Hematopoietic multipotent progenitor cell treated with erythropoietin and hydrocortisone succinate and interleukin-3 and kit ligand, for 17 days (in vitro differentiated cells): Measurements from ENCODE around the gene SYMPK.

Experiments
- DNase-seq: peaks from one replicate; pipeline ENCODE4 v3.0.0-alpha.2; 2015; ENCODE audit warnings: low spot score

The SYMPK gene

DNA sequence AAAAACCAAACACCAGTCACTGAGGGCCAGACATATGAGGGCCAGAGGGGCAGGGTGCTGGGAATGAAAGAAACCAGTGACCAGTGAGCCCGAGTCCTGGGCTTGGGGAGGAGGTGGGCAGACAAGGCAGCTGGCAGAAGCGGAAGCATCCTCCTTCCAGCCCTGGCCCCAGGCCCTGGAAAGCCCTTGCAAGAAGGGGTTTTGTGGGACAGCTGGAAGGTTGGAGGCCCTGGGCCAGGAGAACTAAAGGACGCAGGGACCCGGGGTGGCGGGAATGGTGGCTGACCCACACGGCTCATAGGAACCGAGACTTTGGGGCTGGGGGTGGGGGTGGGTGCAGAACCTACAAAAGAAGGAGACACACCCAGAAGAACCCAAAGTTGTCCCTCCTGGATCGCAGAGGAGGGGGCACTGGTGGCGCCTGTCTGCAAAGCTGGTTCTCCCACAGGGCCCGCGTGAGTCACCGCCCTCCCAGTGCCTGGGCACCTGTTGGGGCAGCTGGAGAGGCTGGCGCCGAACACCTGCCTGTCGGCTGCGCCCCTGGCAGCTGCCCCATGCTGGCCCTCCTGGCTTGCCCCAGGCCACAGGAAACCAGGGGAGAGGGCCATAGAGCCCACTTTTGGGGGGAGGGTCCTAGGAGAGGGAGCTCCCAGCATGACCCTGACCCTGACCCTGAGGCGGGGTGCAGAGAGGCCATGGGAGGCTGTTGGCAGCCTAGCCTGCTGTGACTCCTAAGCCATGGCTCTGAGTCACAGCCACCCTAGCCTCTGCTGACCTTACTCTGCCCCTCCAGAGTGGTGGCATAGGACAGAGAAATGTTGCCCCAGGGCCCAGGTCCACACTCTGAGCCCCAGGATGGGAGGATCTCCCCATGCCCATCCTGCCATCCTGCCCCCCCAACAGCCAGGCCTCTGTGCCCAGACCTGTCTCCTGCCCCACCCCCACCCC lies 81.5 kb downstream of the SYMPK start:
- DNase-seq: no peak

GRCh38 chr19:45780448-45781213 lies 82.3 kb downstream of the SYMPK start:
- DNase-seq: no peak

GRCh38 chr19:45780146-45780447 lies 82.8 kb downstream of the SYMPK start:
- no peak for DNase-seq

GRCh38 chr19:45779231-45780145 lies 83.5 kb downstream of the SYMPK start:
- peak; percentile 85 for DNase-seq

DNA sequence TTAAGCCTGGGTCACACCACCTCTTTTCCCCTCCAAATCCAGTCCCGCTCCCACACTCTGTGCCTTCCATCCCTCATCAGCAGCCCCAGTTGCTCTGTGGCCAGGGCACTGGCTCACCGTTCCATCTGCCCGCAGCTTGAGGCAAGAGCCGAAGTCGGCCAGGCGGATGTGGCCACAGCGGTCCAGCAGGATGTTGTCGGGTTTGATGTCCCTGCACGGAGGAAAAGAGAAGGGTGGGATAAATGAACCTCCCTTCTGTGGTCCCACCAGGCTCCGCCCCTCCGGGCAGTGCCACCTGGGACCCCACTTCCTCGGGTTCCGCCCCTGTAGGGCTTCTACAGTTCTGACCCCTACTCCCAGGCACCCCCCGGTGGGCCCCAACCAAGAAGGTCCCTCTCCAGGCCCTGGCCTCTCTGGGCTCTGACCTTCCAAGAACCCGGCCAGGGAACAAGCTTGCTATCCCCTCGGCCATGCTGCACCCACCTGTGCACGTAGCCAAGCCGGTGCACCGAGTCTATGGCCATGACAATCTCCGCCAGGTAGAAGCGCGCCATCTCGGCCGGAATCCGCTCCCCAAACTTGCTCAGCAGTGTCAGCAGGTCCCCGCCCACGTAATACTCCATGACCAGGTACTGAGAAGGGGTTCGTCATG lies 84.8 kb downstream of the SYMPK start:
- DNase-seq: no peak

- DNase-seq: no peak
Observed at GRCh38 chr19:45777395-45777961, 85.5 kb downstream of the SYMPK start.

GRCh38 chr19:45774765-45775164 lies 88.2 kb downstream of the SYMPK start:
- no peak for DNase-seq

- no peak for DNase-seq
Observed at GRCh38 chr19:45773384-45773783, 89.6 kb downstream of the SYMPK start.

- no peak for DNase-seq
Observed at GRCh38 chr19:45772912-45773311, 90.0 kb downstream of the SYMPK start.

GRCh38 chr19:45772130-45772840 lies 90.7 kb downstream of the SYMPK start:
- DNase-seq: no peak

- no peak for DNase-seq
Observed at GRCh38 chr19:45771311-45771933, 91.5 kb downstream of the SYMPK start.

DNA sequence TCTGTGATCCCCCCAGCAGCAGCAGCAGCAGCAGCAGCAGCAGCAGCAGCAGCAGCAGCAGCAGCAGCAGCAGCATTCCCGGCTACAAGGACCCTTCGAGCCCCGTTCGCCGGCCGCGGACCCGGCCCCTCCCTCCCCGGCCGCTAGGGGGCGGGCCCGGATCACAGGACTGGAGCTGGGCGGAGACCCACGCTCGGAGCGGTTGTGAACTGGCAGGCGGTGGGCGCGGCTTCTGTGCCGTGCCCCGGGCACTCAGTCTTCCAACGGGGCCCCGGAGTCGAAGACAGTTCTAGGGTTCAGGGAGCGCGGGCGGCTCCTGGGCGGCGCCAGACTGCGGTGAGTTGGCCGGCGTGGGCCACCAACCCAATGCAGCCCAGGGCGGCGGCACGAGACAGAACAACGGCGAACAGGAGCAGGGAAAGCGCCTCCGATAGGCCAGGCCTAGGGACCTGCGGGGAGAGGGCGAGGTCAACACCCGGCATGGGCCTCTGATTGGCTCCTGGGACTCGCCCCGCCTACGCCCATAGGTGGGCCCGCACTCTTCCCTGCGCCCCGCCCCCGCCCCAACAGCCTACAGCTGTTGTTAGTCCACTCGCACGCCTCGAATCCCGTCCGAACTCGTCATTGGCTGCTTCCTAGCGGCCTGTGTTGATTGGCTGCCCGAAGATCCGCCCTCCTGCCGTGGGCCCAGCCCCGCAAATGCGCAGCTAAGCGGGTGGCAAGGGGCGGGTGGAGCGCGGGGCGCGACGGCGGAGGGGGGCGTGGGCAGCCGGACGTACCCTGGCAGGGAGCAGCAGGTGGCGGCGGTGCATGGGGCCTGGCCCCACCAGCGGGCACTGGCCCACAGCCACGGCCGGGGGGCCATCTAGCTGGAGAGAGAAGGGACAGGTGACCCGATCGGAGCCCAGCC lies 92.5 kb downstream of the SYMPK start:
- DNase-seq: peak; percentile 95

DNA sequence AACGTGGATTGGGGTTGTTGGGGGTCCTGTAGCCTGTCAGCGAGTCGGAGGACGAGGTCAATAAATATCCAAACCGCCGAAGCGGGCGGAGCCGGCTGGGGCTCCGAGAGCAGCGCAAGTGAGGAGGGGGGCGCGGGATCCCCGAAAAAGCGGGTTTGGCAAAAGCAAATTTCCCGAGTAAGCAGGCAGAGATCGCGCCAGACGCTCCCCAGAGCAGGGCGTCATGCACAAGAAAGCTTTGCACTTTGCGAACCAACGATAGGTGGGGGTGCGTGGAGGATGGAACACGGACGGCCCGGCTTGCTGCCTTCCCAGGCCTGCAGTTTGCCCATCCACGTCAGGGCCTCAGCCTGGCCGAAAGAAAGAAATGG lies 93.1 kb downstream of the SYMPK start:
- no peak for DNase-seq

DNA sequence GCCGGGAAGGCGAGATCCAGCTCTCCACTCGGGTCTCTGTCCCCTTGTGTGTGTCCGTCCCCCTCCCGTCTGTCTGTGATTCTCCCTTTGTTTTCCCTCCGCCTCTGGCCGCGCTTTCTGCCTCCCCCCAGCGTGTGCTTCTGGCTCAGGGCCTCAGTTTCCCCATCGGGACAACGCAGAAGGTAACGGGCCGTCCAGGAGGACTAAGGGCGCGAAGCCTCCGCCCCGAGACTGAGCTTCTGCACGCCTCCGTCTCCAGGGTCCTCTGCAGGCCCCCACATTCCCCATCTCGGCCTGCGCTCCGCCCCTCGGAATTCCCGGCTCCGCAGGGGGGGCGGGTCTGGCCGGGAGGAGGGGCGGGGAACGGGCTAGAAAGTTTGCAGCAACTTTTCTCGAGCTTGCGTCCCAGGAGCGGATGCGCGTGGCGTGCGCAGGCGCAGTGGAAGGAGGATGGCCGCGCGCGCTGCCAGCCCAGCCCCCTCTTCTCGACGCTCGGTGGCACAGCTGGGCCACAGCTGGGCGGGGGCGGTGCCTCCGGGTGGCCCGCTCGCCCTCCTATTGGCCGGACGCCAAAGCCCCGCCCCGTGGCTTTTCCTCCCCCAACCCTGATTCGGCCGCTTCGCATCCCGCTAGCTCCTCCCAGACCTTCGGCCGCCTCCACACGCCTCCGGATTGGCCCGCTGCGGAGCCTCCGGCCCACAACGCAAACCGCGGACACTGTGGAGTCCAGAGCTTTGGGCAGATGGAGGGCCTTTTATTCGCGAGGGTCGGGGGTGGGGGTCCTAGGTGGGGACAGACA lies 93.8 kb downstream of the SYMPK start, which contains the start of gene SIX5:
SIX5 (minus strand) TSS at position 269 of the 799 bp plus-strand sequence. CDS start 408 bp downstream, outside the sequence.
- peak; percentile 94 for DNase-seq

DNA sequence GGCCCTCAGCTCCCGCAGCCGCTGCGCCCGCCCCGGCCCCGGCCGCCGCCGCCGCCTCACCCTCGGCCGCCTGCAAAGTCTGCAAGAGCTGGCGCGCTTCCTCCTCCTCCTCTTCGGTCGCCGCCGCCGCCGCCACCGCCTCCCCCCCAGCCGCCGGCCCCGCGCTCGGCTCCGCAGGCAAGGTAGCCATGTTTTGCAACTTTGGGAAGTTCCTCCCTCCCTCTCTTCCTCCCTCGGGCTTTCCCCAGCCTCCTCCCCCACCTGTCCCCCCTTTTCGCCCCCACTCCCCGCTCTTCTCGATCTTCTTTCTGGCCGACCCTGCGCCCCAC lies 94.3 kb downstream of the SYMPK start:
- no peak for DNase-seq

- no peak for DNase-seq
Observed at GRCh38 chr19:45767881-45768654, 94.9 kb downstream of the SYMPK start.

- no peak for DNase-seq
Observed at GRCh38 chr19:45767410-45767880, 95.5 kb downstream of the SYMPK start.
